ENCODE results near the gene KLHL15. TPM values are rescaled to one million over a fixed set of nuclear protein-coding genes. Genes with fewer than 3 reads are reported as not detected.
A peak's percentile ranks its signal among the peaks of the same experiment; 100 is the strongest.

KLHL15 gene
- total RNA-seq, 5 donors from 2014 or later (not counting 1 experiment from before 2014, with no cell fraction given) = 7.1 to 21.1 (median 8.0) TPM

- no peak overlapping the region for H3K4me3 ChIP-seq (ENCODE audit: control insufficient read depth in 1 of 2, extremely low read depth in 1 of 2, low read length in 1 of 2)
- no peaks in the 10 kb centered on the region for H3K36me3 ChIP-seq (ENCODE audit: control insufficient read depth in 2 of 2, extremely low read depth in 1 of 2, insufficient read depth in 1 of 2, low read length in 1 of 2)
- Mint-ChIP-seq H3K36me3 (no peaks in the 10 kb centered on the region), H3K4me1 (peaks cover 3 to 14% (median 7%) of the 10 kb centered on the region in 3 donors), H3K9me3 (no peaks in the 10 kb centered on the region), H3K27ac (no peak overlapping the region), H3K4me3 (no peak overlapping the region), H3K27me3 (peaks cover 0 to 15% of the 10 kb centered on the region in 2 donors)
- H3K4me1 ChIP-seq (ENCODE audit: control insufficient read depth in 1 of 2, extremely low read depth in 1 of 2, insufficient read depth in 2 of 2, low read length in 2 of 2) = peaks cover 0 to 2% of the 10 kb centered on the region in 2 experiments
- no peaks in the 10 kb centered on the region for H3K27me3 ChIP-seq (replicated peaks in 1 of 2; ENCODE audit: control insufficient read depth in 2 of 2, extremely low read depth in 1 of 2, insufficient read depth in 2 of 2, low read length in 1 of 2)
- no peak overlapping the region for H3K27ac ChIP-seq (ENCODE audit: low read length)
- ATAC-seq (replicated peaks in 1 of 4) (no peak), DNase-seq (no peak)
- no CpG with 5 or more reads among the region's 6 CpGs for WGBS (ENCODE audit: insufficient coverage)
- H3K9me3 ChIP-seq = no peaks in the 10 kb centered on the region
- POLR2A ChIA-PET = no interaction called here
- CTCF ChIA-PET = interaction anchor here in 1 of 2 donors (2.9 kb wide), 1 partner anchor 26 kb away, joined by 41 read pairs; the partner anchor contains the start of gene EIF2S3
Measured at GRCh38 chrX:24027985-24028384, 999 bp upstream of the KLHL15 start.

- no CpG with 5 or more reads among the region's 13 CpGs for WGBS (ENCODE audit: insufficient coverage)
- POLR2A ChIA-PET = interaction anchor here in 1 of 2 donors (0.6 to 1.9 kb wide), 3 partner anchors 27 to 243 kb away, joined by 4 to 18 read pairs (median 9); no protein-coding TSS in a partner anchor
- H3K4me1 ChIP-seq (ENCODE audit: control insufficient read depth in 1 of 2, extremely low read depth in 1 of 2, insufficient read depth in 2 of 2, low read length in 2 of 2) = peaks cover 2 to 3% of the 10 kb centered on the region in 2 experiments
- H3K27ac Mint-ChIP-seq = peak overlapping the region; percentile 11 to 39
- H3K4me1 Mint-ChIP-seq = peaks cover 11 to 19% (median 11%) of the 10 kb centered on the region in 3 donors
- H3K9me3 ChIP-seq = no peaks in the 10 kb centered on the region
- H3K4me3 Mint-ChIP-seq = peak overlapping the region; percentile 80 to 86 (median 85)
- peaks cover 0 to 11% of the 10 kb centered on the region in 2 donors for H3K27me3 Mint-ChIP-seq
- no peak overlapping the region for H3K27ac ChIP-seq (ENCODE audit: low read length)
- no peak for ATAC-seq (replicated peaks in 1 of 4)
- H3K4me3 ChIP-seq (ENCODE audit: control insufficient read depth in 1 of 2, extremely low read depth in 1 of 2, low read length in 1 of 2) = peak overlapping the region in 1 of 2 donors; percentile 32
- DNase-seq = peak in 1 of 35 experiments; percentile 11
- no peaks in the 10 kb centered on the region for H3K9me3 Mint-ChIP-seq
- no peaks in the 10 kb centered on the region for H3K27me3 ChIP-seq (replicated peaks in 1 of 2; ENCODE audit: control insufficient read depth in 2 of 2, extremely low read depth in 1 of 2, insufficient read depth in 2 of 2, low read length in 1 of 2)
- H3K36me3 ChIP-seq (ENCODE audit: control insufficient read depth in 2 of 2, extremely low read depth in 1 of 2, insufficient read depth in 1 of 2, low read length in 1 of 2) = no peaks in the 10 kb centered on the region
- CTCF ChIA-PET = interaction anchor here (0.7 to 2.9 kb wide), 7 partner anchors 12 to 125 kb away, joined by 3 to 41 read pairs (median 3); partner anchors contain the start of genes EIF2S3 (in 2 of the 2) and ZFX (in 1 of the 2)
- peaks cover 3% of the 10 kb centered on the region for H3K36me3 Mint-ChIP-seq
Measured at GRCh38 chrX:24026432-24026831, 554 bp downstream of the KLHL15 start.

GRCh38 chrX:24025741-24026403 is 1.1 kb downstream of the KLHL15 start:
- peaks cover 3% of the 10 kb centered on the region for H3K36me3 Mint-ChIP-seq
- Histone ChIP-seq H3K36me3 (ENCODE audit: control insufficient read depth in 2 of 2, extremely low read depth in 1 of 2, insufficient read depth in 1 of 2, low read length in 1 of 2) (no peaks in the 10 kb centered on the region), H3K27me3 (replicated peaks in 1 of 2; ENCODE audit: control insufficient read depth in 2 of 2, extremely low read depth in 1 of 2, insufficient read depth in 2 of 2, low read length in 1 of 2) (no peaks in the 10 kb centered on the region), H3K4me1 (ENCODE audit: control insufficient read depth in 1 of 2, extremely low read depth in 1 of 2, insufficient read depth in 2 of 2, low read length in 2 of 2) (peaks cover 2 to 3% of the 10 kb centered on the region in 2 experiments), H3K9me3 (no peaks in the 10 kb centered on the region), H3K4me3 (ENCODE audit: control insufficient read depth in 1 of 2, extremely low read depth in 1 of 2, low read length in 1 of 2) (peak overlapping the region; percentile 28 to 68), H3K27ac (ENCODE audit: low read length) (peak overlapping the region; percentile 72)
- ChIA-PET CTCF (interaction anchor here (0.7 to 2.9 kb wide), 9 partner anchors 12 to 124 kb away, joined by 3 to 41 read pairs (median 3); partner anchors contain the start of genes EIF2S3 (in 2 of the 2) and ZFX (in 1 of the 2)), POLR2A (interaction anchor here in 1 of 2 donors (0.6 to 1.9 kb wide), 5 partner anchors 27 to 1421 kb away, joined by 3 to 18 read pairs (median 4); no protein-coding TSS in a partner anchor)
- DNase-seq (peak in 3 of 35 experiments; percentile 1 to 14 (median 8)), ATAC-seq (replicated peaks in 1 of 4) (peak in 3 of 4 experiments; percentile 42 to 49 (median 43))
- no CpG with 5 or more reads among the region's 46 CpGs for WGBS (ENCODE audit: insufficient coverage)
- H3K9me3 Mint-ChIP-seq = no peaks in the 10 kb centered on the region
- peaks cover 16 to 24% (median 17%) of the 10 kb centered on the region in 3 donors for H3K4me1 Mint-ChIP-seq
- peak overlapping the region; percentile 80 to 86 (median 85) for H3K4me3 Mint-ChIP-seq
- H3K27me3 Mint-ChIP-seq = peaks cover 0 to 11% of the 10 kb centered on the region in 2 donors
- peak overlapping the region; percentile 87 for H3K27ac Mint-ChIP-seq

- H3K27me3 Mint-ChIP-seq = peaks cover 0 to 6% of the 10 kb centered on the region in 2 donors
- no peaks in the 10 kb centered on the region for H3K9me3 Mint-ChIP-seq
- peak overlapping the region; percentile 62 to 89 for H3K4me3 ChIP-seq (ENCODE audit: control insufficient read depth in 1 of 2, extremely low read depth in 1 of 2, low read length in 1 of 2)
- peaks cover 3% of the 10 kb centered on the region for H3K36me3 Mint-ChIP-seq
- H3K27ac ChIP-seq (ENCODE audit: low read length) = peak overlapping the region; percentile 32
- WGBS (ENCODE audit: insufficient coverage) = under 1% methylated on average over 30 of the region's 111 CpGs
- H3K9me3 ChIP-seq = no peaks in the 10 kb centered on the region
- peak overlapping the region; percentile 83 to 88 (median 86) for H3K4me3 Mint-ChIP-seq
- ChIA-PET CTCF (interaction anchor here (0.7 to 2.9 kb wide), 7 partner anchors 11 to 124 kb away, joined by 3 to 41 read pairs (median 5); partner anchors contain the start of gene EIF2S3 (in 2 of the 2)), POLR2A (interaction anchor here in 1 of 2 donors (0.6 to 1.9 kb wide), 3 partner anchors 29 to 794 kb away, joined by 4 to 18 read pairs (median 4); no protein-coding TSS in a partner anchor)
- peaks cover 20 to 32% (median 24%) of the 10 kb centered on the region in 3 donors for H3K4me1 Mint-ChIP-seq
- DNase-seq = peak; percentile 59 to 86 (median 74)
- no peaks in the 10 kb centered on the region for H3K36me3 ChIP-seq (ENCODE audit: control insufficient read depth in 2 of 2, extremely low read depth in 1 of 2, insufficient read depth in 1 of 2, low read length in 1 of 2)
- no peaks in the 10 kb centered on the region for H3K27me3 ChIP-seq (replicated peaks in 1 of 2; ENCODE audit: control insufficient read depth in 2 of 2, extremely low read depth in 1 of 2, insufficient read depth in 2 of 2, low read length in 1 of 2)
- H3K4me1 ChIP-seq (ENCODE audit: control insufficient read depth in 1 of 2, extremely low read depth in 1 of 2, insufficient read depth in 2 of 2, low read length in 2 of 2) = peaks cover 3 to 5% of the 10 kb centered on the region in 2 experiments
- ATAC-seq (replicated peaks in 1 of 4) = peak; percentile 87 to 94 (median 88)
- H3K27ac Mint-ChIP-seq = no peak overlapping the region
Measured at GRCh38 chrX:24024819-24025740, 1.9 kb downstream of the KLHL15 start.

- DNase-seq (peak in 1 of 35 experiments; percentile 5), ATAC-seq (replicated peaks in 1 of 4) (no peak)
- 0% methylated on average over 1 of the region's 19 CpGs for WGBS (ENCODE audit: insufficient coverage)
- no peaks in the 10 kb centered on the region for H3K27me3 Mint-ChIP-seq
- ChIA-PET POLR2A (interaction anchor here in 1 of 2 donors (0.6 kb wide), 1 partner anchor 54 kb away, joined by 3 read pairs; no protein-coding TSS in a partner anchor), CTCF (no interaction called here)
- no peaks in the 10 kb centered on the region for H3K9me3 ChIP-seq
- H3K4me3 Mint-ChIP-seq = peak overlapping the region; percentile 83 to 88 (median 86)
- no peaks in the 10 kb centered on the region for H3K36me3 ChIP-seq (ENCODE audit: control insufficient read depth in 2 of 2, extremely low read depth in 1 of 2, insufficient read depth in 1 of 2, low read length in 1 of 2)
- peaks cover 28 to 39% (median 32%) of the 10 kb centered on the region in 3 donors for H3K4me1 Mint-ChIP-seq
- peaks cover 3% of the 10 kb centered on the region for H3K36me3 Mint-ChIP-seq
- peaks cover 8 to 10% of the 10 kb centered on the region in 2 experiments for H3K4me1 ChIP-seq (ENCODE audit: control insufficient read depth in 1 of 2, extremely low read depth in 1 of 2, insufficient read depth in 2 of 2, low read length in 2 of 2)
- peak overlapping the region; percentile 62 to 89 for H3K4me3 ChIP-seq (ENCODE audit: control insufficient read depth in 1 of 2, extremely low read depth in 1 of 2, low read length in 1 of 2)
- peak overlapping the region; percentile 32 for H3K27ac ChIP-seq (ENCODE audit: low read length)
- no peaks in the 10 kb centered on the region for H3K9me3 Mint-ChIP-seq
- peak overlapping the region; percentile 79 to 83 for H3K27ac Mint-ChIP-seq
- H3K27me3 ChIP-seq (replicated peaks in 1 of 2; ENCODE audit: control insufficient read depth in 2 of 2, extremely low read depth in 1 of 2, insufficient read depth in 2 of 2, low read length in 1 of 2) = no peaks in the 10 kb centered on the region
Measured at GRCh38 chrX:24023972-24024669, 2.9 kb downstream of the KLHL15 start.
